ENCODE results near the gene TTLL5.

DNA sequence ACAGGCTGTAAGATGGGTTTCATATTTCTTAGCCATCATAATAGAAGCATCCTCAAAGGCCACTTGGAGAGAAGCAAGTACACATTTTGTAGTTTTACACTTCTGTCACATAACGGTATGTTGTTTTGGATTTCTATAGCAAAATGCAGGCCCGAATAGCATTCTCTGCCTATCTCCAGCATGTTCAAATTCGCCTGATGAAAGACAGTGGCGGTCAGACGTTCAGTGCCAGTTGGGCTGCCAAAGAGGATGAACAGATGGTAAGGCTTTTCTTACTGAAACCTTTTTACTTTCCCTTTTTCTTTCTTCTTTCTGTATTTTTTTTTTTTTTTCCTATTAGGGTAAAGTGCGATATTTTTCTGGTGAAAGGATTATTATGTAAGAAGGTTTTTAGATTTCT lies 110.5 kb downstream of the TTLL5 start:
- TF ChIP-seq, protein P1, sequence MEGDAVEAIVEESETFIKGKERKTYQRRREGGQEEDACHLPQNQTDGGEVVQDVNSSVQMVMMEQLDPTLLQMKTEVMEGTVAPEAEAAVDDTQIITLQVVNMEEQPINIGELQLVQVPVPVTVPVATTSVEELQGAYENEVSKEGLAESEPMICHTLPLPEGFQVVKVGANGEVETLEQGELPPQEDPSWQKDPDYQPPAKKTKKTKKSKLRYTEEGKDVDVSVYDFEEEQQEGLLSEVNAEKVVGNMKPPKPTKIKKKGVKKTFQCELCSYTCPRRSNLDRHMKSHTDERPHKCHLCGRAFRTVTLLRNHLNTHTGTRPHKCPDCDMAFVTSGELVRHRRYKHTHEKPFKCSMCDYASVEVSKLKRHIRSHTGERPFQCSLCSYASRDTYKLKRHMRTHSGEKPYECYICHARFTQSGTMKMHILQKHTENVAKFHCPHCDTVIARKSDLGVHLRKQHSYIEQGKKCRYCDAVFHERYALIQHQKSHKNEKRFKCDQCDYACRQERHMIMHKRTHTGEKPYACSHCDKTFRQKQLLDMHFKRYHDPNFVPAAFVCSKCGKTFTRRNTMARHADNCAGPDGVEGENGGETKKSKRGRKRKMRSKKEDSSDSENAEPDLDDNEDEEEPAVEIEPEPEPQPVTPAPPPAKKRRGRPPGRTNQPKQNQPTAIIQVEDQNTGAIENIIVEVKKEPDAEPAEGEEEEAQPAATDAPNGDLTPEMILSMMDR (IDR thresholded peaks at IDR 0.05), result no peak
- TF ChIP-seq POLR2A (IDR thresholded peaks at IDR 0.05), result no peak
